Upper lobe of left lung (tissue), 6 donors: ENCODE results near the gene ZNF585A. TPM values are rescaled to one million over a fixed set of nuclear protein-coding genes. Genes with fewer than 3 reads are reported as not detected.
"Not testable (repeated sequence)": the region's sequence is repeated elsewhere in the genome, so short reads cannot be mapped to it uniquely, and the experiment has no call there.

ENCODE experiments used
- ATAC-seq, 2 donors: fragments of 200-7000 bp; cut with Tn5 transposase; one replicate each; pipeline ENCODE4 v1.9.1; 2022; ENCODE audit warnings: mild to moderate bottlenecking in 2 of 2, moderate library complexity in 2 of 2; ENCODE audit not compliant: low FRiP score in 2 of 2
- DNase-seq, 2 donors: peaks; one replicate each; pipeline ENCODE4 v3.0.0-alpha.2; 2019 to 2020
- H3K27ac ChIP-seq, 4 donors: fragments of 200-600 bp; sonication (generic); one replicate each; pipeline ENCODE4 v1.5.1; 2016 to 2019
- H3K27me3 ChIP-seq, 4 donors: fragments of 200-600 bp; sonication (generic); one replicate each; pipeline ENCODE4 v1.5.1; 2017 to 2019
- H3K36me3 ChIP-seq, 4 donors: fragments of 200-600 bp; sonication (generic); one replicate each; pipeline ENCODE4 v1.5.1; 2016 to 2019
- H3K4me1 ChIP-seq, 4 donors: fragments of 200-600 bp; sonication (generic); one replicate each; pipeline ENCODE4 v1.5.1; 2018 to 2019
- H3K4me3 ChIP-seq, 4 donors: fragments of 200-600 bp; sonication (generic); one replicate each; pipeline ENCODE4 v1.5.1; 2017 to 2019; ENCODE audit warnings: mild to moderate bottlenecking in 2 of 4, moderate library complexity in 1 of 4
- H3K9me3 ChIP-seq, 4 donors: fragments of 200-600 bp; sonication (generic); one replicate each; pipeline ENCODE4 v1.5.1; 2018 to 2019
- CTCF ChIP-seq, 6 experiments: fragments of 450-650 bp in 4 of 6; fragments of 200-600 bp in 2 of 6; sonication (generic) in 2 of 6; IDR thresholded peaks; one replicate each; pipeline ENCODE4 v1.5.1; 2016 to 2019; ENCODE audit warnings: antibody characterized with exemption in 6 of 6
- EP300 ChIP-seq, 4 donors: sonication (generic); formaldehyde crosslinking; IDR thresholded peaks; one replicate each; pipeline ENCODE4 v1.5.1; 2017; ENCODE audit warnings: antibody characterized with exemption in 4 of 4, control low read depth in 2 of 4
- POLR2A ChIP-seq, 4 donors: fragments of 450-650 bp; IDR thresholded peaks; one replicate each; pipeline ENCODE4 v1.5.1; 2016 to 2017; ENCODE audit warnings: antibody characterized with exemption in 4 of 4, mild to moderate bottlenecking in 2 of 4
- POLR2AphosphoS5 ChIP-seq, 2 donors: sonication (generic); formaldehyde crosslinking; IDR thresholded peaks; one replicate each; pipeline ENCODE4 v1.5.1; 2017; ENCODE audit warnings: antibody characterized with exemption in 2 of 2
- WGBS, 2 donors: methylation state at CpG; one replicate each; pipeline ENCODE4 v1.1.5; 2017 to 2018; 5-methylcytosine and 5-hydroxymethylcytosine counted together
- total RNA-seq, 6 donors: library from RNA; depleted of rRNA in 4 of 6; stranded (reverse); fragments of >200 nt in 4 of 6; gene quantifications; one replicate each; pipeline versions ENCODE4 v1.1.0 to v1.2.1, GENCODE V29; 2016 to 2021
- donor health status: DM: no; HTN: no; CAD: no; lungs with moderate emphysema.
- donor health status: DM: no; HTN: yes; CAD: no; lungs with severe emphysema.

Gene ZNF585A
- total RNA-seq, 6 donors from 2014 or later, result 2.8 to 10.9 (median 6.8) TPM

GRCh38 chr19:37217775-37218591 is 45.5 kb upstream of the ZNF585A start, which contains the start of gene ZNF383:
ZNF383 (plus strand) TSS chr19:37218214; CDS start chr19:37230454, 12,240 bp downstream.
- 0 to 1% methylated on average over 16 to 31 of the region's 44 CpGs for WGBS, 2 donors
- ATAC-seq, result peak; percentile 99

GRCh38 chr19:37217480-37217774 is 44.9 kb upstream of the ZNF585A start:
- ATAC-seq (no peak), DNase-seq (no peak)
- Histone ChIP-seq H3K27me3 (no peaks in the 10 kb centered on the region), H3K27ac (peak overlapping the region; percentile 78 to 96 (median 87)), H3K4me1 (peaks cover 5 to 17% (median 9%) of the 10 kb centered on the region in 4 donors), H3K36me3 (peaks cover 0 to 20% (median 0%) of the 10 kb centered on the region in 4 donors), H3K4me3 (peak overlapping the region; percentile 55 to 89 (median 73)), H3K9me3 (peaks cover 0 to 4% (median 2%) of the 10 kb centered on the region in 4 donors)
- 0% methylated on average over 7 of the region's 7 CpGs for WGBS, 2 donors
- TF ChIP-seq POLR2A (IDR thresholded peaks at IDR 0.05) (no peak), POLR2AphosphoS5 (IDR thresholded peaks at IDR 0.05) (no peak), CTCF (IDR thresholded peaks at IDR 0.05) (no peak), EP300 (IDR thresholded peaks at IDR 0.05) (no peak)

More at GRCh38 chr19:37217775-37218591, 45.5 kb upstream of the ZNF585A start, which contains the start of gene ZNF383:
- Histone ChIP-seq H3K4me3 (peak within 1 kb of the TSS; percentile 55 to 89 (median 73)), H3K36me3 (peaks cover 0 to 25% (median 0%) of the 10 kb centered on the region in 4 donors), H3K4me1 (peaks cover 5 to 17% (median 9%) of the 10 kb centered on the region in 4 donors), H3K9me3 (peaks cover 0 to 6% (median 4%) of the 10 kb centered on the region in 4 donors), H3K27me3 (no peaks in the 10 kb centered on the region), H3K27ac (peak within 1 kb of the TSS; percentile 78 to 96 (median 87))
- peak; percentile 91 to 92 for DNase-seq
- TF ChIP-seq POLR2A (IDR thresholded peaks at IDR 0.05), result peak in 3 of 4 donors; percentile 33 to 73 (median 46)
- TF ChIP-seq POLR2AphosphoS5 (IDR thresholded peaks at IDR 0.05), result peak; percentile 44 to 74
- no peak for TF ChIP-seq EP300 (IDR thresholded peaks at IDR 0.05)
- TF ChIP-seq CTCF (IDR thresholded peaks at IDR 0.05), result peak in 1 of 6 experiments; percentile 8

GRCh38 chr19:37197768-37198167 is 25.3 kb upstream of the ZNF585A start:
- TF ChIP-seq POLR2AphosphoS5 (IDR thresholded peaks at IDR 0.05), result no peak
- DNase-seq, result no peak
- peaks cover 7 to 85% (median 48%) of the 10 kb centered on the region in 4 donors for H3K36me3 ChIP-seq
- ATAC-seq, result no peak
- H3K9me3 ChIP-seq, result peaks cover 25 to 77% (median 50%) of the 10 kb centered on the region in 4 donors
- no peak overlapping the region for H3K4me3 ChIP-seq
- WGBS, 2 donors, result 91 to 96% methylated on average over 2 of the region's 2 CpGs
- no peaks in the 10 kb centered on the region for H3K4me1 ChIP-seq
- no peak overlapping the region for H3K27ac ChIP-seq
- no peaks in the 10 kb centered on the region for H3K27me3 ChIP-seq

- H3K4me1 ChIP-seq, H3K27ac ChIP-seq, H3K4me3 ChIP-seq, H3K27me3 ChIP-seq, DNase-seq, ATAC-seq: not testable (repeated sequence)
- Histone ChIP-seq H3K9me3 (peaks cover 27 to 83% (median 52%) of the 10 kb centered on the region in 4 donors), H3K36me3 (peaks cover 7 to 86% (median 52%) of the 10 kb centered on the region in 4 donors)
- 93 to 97% methylated on average over 5 of the region's 5 CpGs for WGBS, 2 donors
These were observed 24.6 kb upstream of the ZNF585A start for GRCh38 chr19:37197115-37197514.

- WGBS, 2 donors, result 93 to 96% methylated on average over 3 to 4 of the region's 4 CpGs
- DNase-seq, H3K4me1 ChIP-seq, H3K4me3 ChIP-seq, H3K27me3 ChIP-seq, H3K27ac ChIP-seq, ATAC-seq: not testable (repeated sequence)
- Histone ChIP-seq H3K36me3 (peaks cover 7 to 92% (median 57%) of the 10 kb centered on the region in 4 donors), H3K9me3 (peaks cover 27 to 91% (median 68%) of the 10 kb centered on the region in 4 donors)
These were observed 22.8 kb upstream of the ZNF585A start for GRCh38 chr19:37195248-37195647.

- H3K27ac ChIP-seq, ATAC-seq, H3K4me3 ChIP-seq, H3K27me3 ChIP-seq, DNase-seq, H3K4me1 ChIP-seq: not testable (repeated sequence)
- H3K36me3 ChIP-seq, result peaks cover 20 to 52% (median 40%) of the 10 kb centered on the region in 4 donors
- peaks cover 68 to 92% (median 89%) of the 10 kb centered on the region in 4 donors for H3K9me3 ChIP-seq
- 98% methylated on average over 4 of the region's 4 CpGs for WGBS, 2 donors
These were observed 13.6 kb upstream of the ZNF585A start for GRCh38 chr19:37186071-37186470.
